Occipital lobe (tissue), 3 donors: ENCODE results near the gene MTHFS. TPM values are rescaled to one million over a fixed set of nuclear protein-coding genes. Genes with fewer than 3 reads are reported as not detected.

Source experiments
- DNase-seq: peaks from one replicate; lab custom pipeline; 2025; lab: John Stamatoyannopoulos, UW
- small RNA-seq: library from RNA; depleted of rRNA; stranded (forward); fragments of <200 nt; gene quantifications from one replicate; pipeline ENCODE3, GENCODE V24; 2014
- total RNA-seq: library from RNA; depleted of rRNA; stranded (reverse); fragments of >200 nt; gene quantifications from one replicate; pipeline ENCODE4 v1.2.3, GENCODE V29; 2014

Gene MTHFS
- total RNA-seq, 1 donor from 2014 or later: 5.5 TPM

DNA sequence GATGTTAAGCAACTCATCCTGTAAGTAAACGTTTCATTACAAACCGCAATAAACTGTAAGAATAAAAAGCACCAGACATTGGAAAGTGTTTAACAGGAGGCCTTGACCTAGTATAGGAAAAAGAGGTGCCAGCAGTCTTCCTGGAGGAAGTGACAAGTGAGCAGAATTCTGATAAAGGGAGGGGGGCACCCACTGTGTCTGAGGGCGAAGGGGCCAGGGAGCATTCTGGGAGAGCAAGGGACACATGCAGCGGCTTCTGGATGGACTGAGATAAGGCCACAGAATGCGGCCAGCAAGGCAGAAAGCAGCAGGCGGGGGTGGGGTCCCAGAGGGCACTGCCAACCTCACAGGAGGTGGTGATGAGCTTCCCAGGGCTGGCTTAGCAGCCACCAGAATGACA, 80.2 kb downstream of the MTHFS start:
- DNase-seq: no peak

DNA sequence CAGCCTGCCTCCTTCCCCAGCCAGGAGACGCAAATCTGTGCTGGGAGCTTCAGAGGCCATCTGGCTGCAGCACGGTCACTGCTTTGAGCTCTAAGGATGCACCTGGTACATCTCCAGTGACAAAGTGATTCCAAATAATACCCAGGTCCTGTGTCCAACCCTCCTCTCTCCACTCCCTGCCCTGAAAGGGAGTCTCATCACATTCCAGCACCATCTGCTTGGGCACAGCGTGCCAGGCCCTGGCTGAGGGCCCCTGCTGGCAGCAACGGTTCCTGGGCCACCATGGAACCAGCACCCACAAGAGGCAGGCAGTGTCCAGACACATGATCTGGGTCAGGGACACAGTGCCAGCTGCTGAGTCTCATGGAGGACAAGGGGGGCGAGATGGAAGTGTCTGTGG, 81.3 kb downstream of the MTHFS start:
- DNase-seq: no peak

DNA sequence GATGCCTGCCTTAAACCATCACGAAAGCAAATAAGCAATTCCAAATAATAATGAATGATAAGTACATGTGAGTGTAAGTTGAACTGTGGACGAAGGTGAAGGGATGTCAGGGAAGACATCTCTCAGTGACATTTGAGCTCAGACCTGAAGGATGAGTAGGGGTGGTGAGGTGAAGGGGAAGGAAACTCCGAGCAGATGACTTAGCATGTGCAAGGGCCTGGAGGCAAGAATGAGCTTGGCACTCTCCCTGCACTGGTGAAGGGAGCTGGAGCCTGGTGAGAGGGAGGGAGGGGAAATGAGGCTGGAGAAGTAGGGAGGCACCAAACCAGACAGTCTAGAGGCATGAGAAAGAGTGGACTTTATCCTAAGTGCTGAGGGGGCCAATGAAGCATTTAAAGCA, 84.3 kb downstream of the MTHFS start:
- no peak for DNase-seq

DNA sequence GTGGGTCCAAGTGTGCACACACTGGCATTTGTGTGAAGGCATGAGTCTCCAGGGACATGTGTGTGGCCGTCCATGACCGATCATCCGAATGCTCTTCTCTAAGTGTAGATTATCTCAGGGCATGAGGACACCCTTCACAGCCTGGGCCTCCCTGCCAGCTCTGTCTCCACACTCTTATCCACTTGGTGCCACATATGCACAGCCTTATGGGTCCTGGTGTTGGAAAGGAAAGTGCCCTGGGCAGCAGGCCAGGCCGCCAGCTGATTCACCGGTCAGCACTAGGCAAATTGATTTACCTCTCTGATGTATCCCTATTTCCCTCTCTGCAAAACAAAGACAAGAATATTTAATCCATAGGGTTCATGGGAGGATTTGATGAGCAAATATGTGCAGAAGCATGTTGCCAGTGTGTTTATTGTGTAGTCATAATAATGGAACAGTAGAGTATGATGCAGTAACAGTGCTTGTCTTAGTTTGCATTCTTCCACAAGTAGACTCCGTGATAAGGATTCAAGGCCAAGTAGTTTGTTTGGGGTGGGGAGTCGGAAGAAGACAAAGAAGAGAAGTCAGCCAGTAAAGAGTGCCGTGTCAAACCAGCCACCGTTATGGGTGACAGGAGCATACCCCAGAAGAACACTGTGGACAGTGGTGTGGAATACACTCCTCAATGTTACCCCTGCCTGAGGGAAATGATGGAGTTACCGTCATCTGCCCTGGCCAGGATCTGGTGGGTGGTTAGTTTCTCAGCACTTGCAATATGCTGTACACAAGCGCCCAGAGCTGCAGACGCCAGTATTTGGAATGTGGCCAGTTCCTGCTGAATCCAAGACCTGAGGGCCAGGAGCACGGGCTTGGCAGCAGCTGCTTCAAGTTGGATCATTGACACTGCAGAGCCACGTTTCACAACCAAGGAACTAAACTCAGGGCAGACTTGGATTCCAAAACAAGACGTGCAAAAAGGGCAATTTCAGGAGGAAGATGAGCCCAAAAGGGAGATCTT, 85.1 kb downstream of the MTHFS start:
- DNase-seq: no peak

DNA sequence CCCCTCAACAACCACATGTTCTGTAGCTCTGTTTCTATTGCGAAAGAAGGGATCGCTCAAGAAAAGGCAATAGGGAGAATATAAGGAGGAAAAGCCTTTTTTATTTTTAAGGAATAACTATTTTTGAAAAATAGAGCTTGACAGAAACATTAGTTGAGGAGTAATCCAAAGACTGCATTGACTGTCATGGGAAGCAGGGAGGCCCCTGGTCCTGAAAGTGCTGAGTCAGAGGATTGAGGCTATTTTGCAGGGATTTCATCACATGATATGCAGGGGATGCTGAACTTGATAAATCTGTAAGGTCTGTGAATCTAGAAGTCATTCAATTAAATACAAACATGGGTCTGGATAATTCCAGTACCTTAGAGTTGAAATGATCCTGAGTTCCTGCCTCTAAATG, 92.0 kb downstream of the MTHFS start:
- no peak for DNase-seq

DNA sequence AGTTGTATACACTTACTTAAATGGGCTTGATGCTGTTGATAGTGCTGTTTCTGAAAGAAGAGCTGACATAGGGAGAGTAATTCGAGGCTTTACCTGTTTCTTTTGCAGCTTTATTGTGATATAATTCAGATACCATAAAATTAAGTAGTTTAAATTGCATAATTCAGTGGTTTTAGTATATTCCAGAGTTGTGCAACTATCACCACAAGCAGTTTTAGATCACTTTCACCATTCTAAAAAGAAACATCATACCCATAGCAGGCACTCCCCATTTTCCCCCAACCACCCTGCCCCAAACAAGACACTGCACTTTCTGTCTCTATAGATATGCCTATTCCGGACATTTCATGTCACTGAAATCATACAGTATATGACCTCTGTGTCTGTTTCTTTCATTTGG, 98.5 kb downstream of the MTHFS start:
- no peak for DNase-seq

Small RNAs within 50 kb of the gene (small RNA-seq; reads per million reads assigned to genes)
- gene RNU6-667P: not detected

Other genes with a start within 250 kb of the MTHFS start
- 0.94 TPM for gene BCL2A1, start 74.2 kb upstream of the MTHFS start, total RNA-seq
- 135 TPM for gene ZFAND6, start 162.7 kb upstream of the MTHFS start, total RNA-seq